Mammary epithelial cell (primary cell): ENCODE data around the gene FMO2.

ENCODE experiments used
- EZH2 ChIP-seq: IDR thresholded peaks from 2 replicates; pipeline ENCODE4 v1.6.1; 2012; ENCODE audit warnings: low read length, inconsistent platforms, borderline replicate concordance
- TF ChIP-seq, protein P1 (sequence below), 2 donors: IDR thresholded peaks in 1 of 2; conservative IDR thresholded peaks in 1 of 2; 2 replicates each; pipeline ENCODE4 v1.5.1; 2011 to 2012; ENCODE audit warnings: inconsistent platforms in 2 of 2, low read length in 2 of 2, mild to moderate bottlenecking in 2 of 2, control low read depth in 1 of 2, low read depth in 1 of 2; ENCODE audit not compliant: insufficient read depth in 1 of 2; ENCODE audit errors: extremely low read depth in 1 of 2

DNA sequence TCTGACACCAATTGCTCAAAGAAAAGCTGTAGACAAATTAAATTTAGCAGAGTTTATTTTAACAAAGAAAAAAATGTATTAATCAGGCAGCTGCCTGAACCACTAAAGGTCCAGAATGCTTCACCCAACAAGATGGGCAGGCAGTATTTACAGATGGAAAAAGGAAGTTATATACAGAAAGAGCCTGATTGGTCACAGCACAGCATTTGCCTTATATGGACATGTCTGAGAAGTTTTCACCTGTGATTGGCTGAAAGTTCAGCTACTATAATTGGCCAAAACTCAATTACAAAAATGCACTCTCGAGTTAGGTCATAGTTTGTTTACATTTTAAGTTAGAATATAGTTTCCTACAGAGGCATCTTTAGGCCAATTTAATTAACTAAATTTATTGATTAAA is 48.1 kb downstream of the FMO2 start:
- no peak for TF ChIP-seq EZH2
- TF ChIP-seq, protein P1, sequence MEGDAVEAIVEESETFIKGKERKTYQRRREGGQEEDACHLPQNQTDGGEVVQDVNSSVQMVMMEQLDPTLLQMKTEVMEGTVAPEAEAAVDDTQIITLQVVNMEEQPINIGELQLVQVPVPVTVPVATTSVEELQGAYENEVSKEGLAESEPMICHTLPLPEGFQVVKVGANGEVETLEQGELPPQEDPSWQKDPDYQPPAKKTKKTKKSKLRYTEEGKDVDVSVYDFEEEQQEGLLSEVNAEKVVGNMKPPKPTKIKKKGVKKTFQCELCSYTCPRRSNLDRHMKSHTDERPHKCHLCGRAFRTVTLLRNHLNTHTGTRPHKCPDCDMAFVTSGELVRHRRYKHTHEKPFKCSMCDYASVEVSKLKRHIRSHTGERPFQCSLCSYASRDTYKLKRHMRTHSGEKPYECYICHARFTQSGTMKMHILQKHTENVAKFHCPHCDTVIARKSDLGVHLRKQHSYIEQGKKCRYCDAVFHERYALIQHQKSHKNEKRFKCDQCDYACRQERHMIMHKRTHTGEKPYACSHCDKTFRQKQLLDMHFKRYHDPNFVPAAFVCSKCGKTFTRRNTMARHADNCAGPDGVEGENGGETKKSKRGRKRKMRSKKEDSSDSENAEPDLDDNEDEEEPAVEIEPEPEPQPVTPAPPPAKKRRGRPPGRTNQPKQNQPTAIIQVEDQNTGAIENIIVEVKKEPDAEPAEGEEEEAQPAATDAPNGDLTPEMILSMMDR (conservative IDR thresholded peaks at IDR 0.05 in 1 of 2, IDR thresholded peaks at IDR 0.05 in 1 of 2; ENCODE audit: extremely low read depth in 1 of 2, insufficient read depth in 1 of 2, low read depth in 1 of 2, low read length in 2 of 2): no peak
